Left renal pelvis (tissue), 4 donors: ENCODE measurements around the gene HES3. TPM values are rescaled to one million over a fixed set of nuclear protein-coding genes. Genes with fewer than 3 reads are reported as not detected.
A peak's percentile ranks its signal among the peaks of the same experiment; 100 is the strongest.

ENCODE experiments used
- DNase-seq, 4 donors: peaks; one replicate each; pipeline ENCODE4 v3.0.0-alpha.2; 2013; ENCODE audit warnings: low read depth in 4 of 4, low spot score in 3 of 4
- polyA plus RNA-seq, 4 donors: library from polyadenylated mRNA; unstranded; fragments of 120-200 nt; gene quantifications; one replicate each; pipeline ENCODE4 v1.2.1, GENCODE V29; 2013; ENCODE audit not compliant: insufficient read length in 4 of 4

HES3 gene
- polyA plus RNA-seq, 4 donors: not detected

- no peak for DNase-seq
These were observed 17.1 kb downstream of the HES3 start, which contains the start of gene GPR153 for GRCh38 chr1:6260961-6261614. GPR153 (minus strand) TSS chr1:6261098; CDS start chr1:6254905, 6,193 bp downstream.

- DNase-seq: no peak
These were observed 17.6 kb downstream of the HES3 start for GRCh38 chr1:6261615-6261995.

GRCh38 chr1:6262555-6263420, 18.8 kb downstream of the HES3 start:
- no peak for DNase-seq

GRCh38 chr1:6263716-6264115, 19.7 kb downstream of the HES3 start:
- DNase-seq: no peak

GRCh38 chr1:6265151-6265550, 21.2 kb downstream of the HES3 start:
- DNase-seq: no peak

- no peak for DNase-seq
These were observed 22.7 kb downstream of the HES3 start for GRCh38 chr1:6266641-6267040.

GRCh38 chr1:6267686-6268322, 23.8 kb downstream of the HES3 start:
- no peak for DNase-seq

GRCh38 chr1:6268415-6268814, 24.4 kb downstream of the HES3 start:
- DNase-seq: no peak

GRCh38 chr1:6269296-6269695, 25.3 kb downstream of the HES3 start:
- DNase-seq: no peak

- no peak for DNase-seq
These were observed 25.9 kb downstream of the HES3 start for GRCh38 chr1:6269720-6270400.

GRCh38 chr1:6270401-6270800, 26.4 kb downstream of the HES3 start:
- no peak for DNase-seq

GRCh38 chr1:6271006-6271405, 27.0 kb downstream of the HES3 start:
- DNase-seq: no peak

- no peak for DNase-seq
These were observed 27.6 kb downstream of the HES3 start for GRCh38 chr1:6271554-6271953.

- no peak for DNase-seq
These were observed 28.5 kb downstream of the HES3 start for GRCh38 chr1:6272452-6272851.

- DNase-seq: no peak
These were observed 28.9 kb downstream of the HES3 start for GRCh38 chr1:6272868-6273267.

GRCh38 chr1:6273380-6273891, 29.5 kb downstream of the HES3 start:
- DNase-seq: no peak

GRCh38 chr1:6274102-6274501, 30.1 kb downstream of the HES3 start:
- no peak for DNase-seq

- DNase-seq: no peak
These were observed 30.7 kb downstream of the HES3 start for GRCh38 chr1:6274622-6275139.

GRCh38 chr1:6275826-6276782, 32.1 kb downstream of the HES3 start:
- DNase-seq: peak in 3 of 4 donors; percentile 60 to 69 (median 64)
